ENCODE data around the gene HOXB9.

DNA sequence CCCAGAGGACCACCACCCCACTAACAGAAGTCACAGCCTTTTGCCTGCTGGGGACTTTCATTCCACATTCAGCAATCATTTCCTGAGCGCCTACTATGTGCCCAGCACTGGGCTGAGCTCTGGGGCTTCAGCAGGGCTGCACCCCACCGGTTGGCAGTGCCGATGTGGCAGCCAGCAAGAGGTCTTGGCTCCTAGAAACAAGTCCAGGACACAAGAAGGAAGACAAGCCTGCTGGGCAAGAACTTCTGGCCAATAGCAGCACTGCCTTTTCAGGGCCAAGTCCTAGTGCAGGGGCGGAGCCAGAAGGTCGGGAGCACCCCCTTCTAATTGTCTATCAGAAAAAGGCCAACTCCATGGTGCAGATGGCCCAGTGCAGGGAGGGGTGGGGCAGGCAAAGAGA, 13.0 kb upstream of the HOXB9 start:
- TF ChIP-seq CXXC5 (CRISPR knock-in tag; IDR thresholded peaks at IDR 0.05) (no peak), KLF13 (tag; IDR thresholded peaks at IDR 0.05; ENCODE audit: borderline replicate concordance, low read depth) (no peak), JUN (IDR thresholded peaks at IDR 0.05; ENCODE audit: borderline replicate concordance, low read depth, low read length) (no peak), JUN (CRISPR knock-in tag; IDR thresholded peaks at IDR 0.05; ENCODE audit: borderline replicate concordance) (no peak), STAG1 (CRISPR knock-in tag; IDR thresholded peaks at IDR 0.05; ENCODE audit: borderline replicate concordance) (no peak), SREBF2 (CRISPR knock-in tag; IDR thresholded peaks at IDR 0.05) (no peak), NR4A1 (CRISPR knock-in tag; IDR thresholded peaks at IDR 0.05) (no peak), NR4A1 (tag; IDR thresholded peaks at IDR 0.05) (no peak), SPI1 (IDR thresholded peaks at IDR 0.05; ENCODE audit: borderline replicate concordance, low read depth, low read length) (no peak), GABPB2 (CRISPR knock-in tag; conservative IDR thresholded peaks at IDR 0.05) (no peak)
- TF ChIP-seq, protein P1, sequence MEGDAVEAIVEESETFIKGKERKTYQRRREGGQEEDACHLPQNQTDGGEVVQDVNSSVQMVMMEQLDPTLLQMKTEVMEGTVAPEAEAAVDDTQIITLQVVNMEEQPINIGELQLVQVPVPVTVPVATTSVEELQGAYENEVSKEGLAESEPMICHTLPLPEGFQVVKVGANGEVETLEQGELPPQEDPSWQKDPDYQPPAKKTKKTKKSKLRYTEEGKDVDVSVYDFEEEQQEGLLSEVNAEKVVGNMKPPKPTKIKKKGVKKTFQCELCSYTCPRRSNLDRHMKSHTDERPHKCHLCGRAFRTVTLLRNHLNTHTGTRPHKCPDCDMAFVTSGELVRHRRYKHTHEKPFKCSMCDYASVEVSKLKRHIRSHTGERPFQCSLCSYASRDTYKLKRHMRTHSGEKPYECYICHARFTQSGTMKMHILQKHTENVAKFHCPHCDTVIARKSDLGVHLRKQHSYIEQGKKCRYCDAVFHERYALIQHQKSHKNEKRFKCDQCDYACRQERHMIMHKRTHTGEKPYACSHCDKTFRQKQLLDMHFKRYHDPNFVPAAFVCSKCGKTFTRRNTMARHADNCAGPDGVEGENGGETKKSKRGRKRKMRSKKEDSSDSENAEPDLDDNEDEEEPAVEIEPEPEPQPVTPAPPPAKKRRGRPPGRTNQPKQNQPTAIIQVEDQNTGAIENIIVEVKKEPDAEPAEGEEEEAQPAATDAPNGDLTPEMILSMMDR (IDR thresholded peaks at IDR 0.05 in 2 of 3, conservative IDR thresholded peaks at IDR 0.05 in 1 of 3; ENCODE audit: insufficient read depth in 2 of 3, low read depth in 1 of 3, low read length in 3 of 3): no peak

Measured in K562 (cell line).